HG03025 (cell line): Measurements from ENCODE around the gene DUSP5.

Experiments
- ATAC-seq: cut with Tn5 transposase; IDR thresholded peaks from one replicate; pipeline ENCODE4 v1.9.1; 2021; ENCODE audit warnings: mild to moderate bottlenecking, moderate library complexity; ENCODE audit not compliant: unreplicated experiment, low FRiP score

The DUSP5 gene

DNA sequence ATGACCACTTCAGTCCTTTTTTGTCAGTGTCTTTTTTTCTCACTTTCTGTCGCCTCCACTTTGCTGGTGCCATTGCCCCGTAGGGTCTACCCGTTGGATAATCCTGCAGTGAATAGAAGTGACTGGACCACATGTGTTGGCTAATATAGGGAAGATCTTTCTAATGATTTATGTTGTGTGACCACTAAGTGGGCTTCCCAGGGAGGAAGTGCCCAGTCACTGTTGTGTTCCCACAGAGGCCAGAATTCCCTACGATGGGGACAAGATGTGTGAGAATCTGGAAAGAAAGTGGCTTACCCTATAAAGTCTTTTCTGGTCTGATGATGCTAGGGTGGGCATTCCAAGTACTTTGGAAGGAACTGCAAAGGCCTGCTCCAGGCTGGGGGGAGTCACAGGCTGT, 41.4 kb downstream of the DUSP5 start:
- ATAC-seq = no peak

DNA sequence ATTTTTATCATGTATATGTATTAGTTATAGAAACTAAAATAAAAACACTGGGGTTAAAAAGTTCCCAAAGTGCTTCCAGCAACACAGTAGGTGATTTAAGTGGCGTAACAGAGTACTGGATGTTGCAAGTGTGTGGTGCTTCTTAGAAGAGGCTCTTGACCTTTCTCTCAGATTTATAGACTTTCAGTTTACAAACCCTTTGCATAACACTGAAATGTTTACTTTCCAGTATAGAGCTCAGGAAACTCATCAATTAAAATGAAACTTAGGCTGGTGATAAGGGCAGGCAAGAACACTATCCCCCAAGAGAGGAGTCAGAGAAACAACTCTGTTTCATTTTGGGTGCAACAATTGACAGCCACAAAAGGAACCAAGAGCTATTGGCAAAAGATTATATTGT, 42.3 kb downstream of the DUSP5 start:
- no peak for ATAC-seq

- ATAC-seq = no peak
Measured at GRCh38 chr10:110544958-110545537, 47.3 kb downstream of the DUSP5 start.

- ATAC-seq = no peak
Measured at GRCh38 chr10:110546077-110546476, 48.4 kb downstream of the DUSP5 start.

- ATAC-seq = no peak
Measured at GRCh38 chr10:110546499-110547110, 48.9 kb downstream of the DUSP5 start.

DNA sequence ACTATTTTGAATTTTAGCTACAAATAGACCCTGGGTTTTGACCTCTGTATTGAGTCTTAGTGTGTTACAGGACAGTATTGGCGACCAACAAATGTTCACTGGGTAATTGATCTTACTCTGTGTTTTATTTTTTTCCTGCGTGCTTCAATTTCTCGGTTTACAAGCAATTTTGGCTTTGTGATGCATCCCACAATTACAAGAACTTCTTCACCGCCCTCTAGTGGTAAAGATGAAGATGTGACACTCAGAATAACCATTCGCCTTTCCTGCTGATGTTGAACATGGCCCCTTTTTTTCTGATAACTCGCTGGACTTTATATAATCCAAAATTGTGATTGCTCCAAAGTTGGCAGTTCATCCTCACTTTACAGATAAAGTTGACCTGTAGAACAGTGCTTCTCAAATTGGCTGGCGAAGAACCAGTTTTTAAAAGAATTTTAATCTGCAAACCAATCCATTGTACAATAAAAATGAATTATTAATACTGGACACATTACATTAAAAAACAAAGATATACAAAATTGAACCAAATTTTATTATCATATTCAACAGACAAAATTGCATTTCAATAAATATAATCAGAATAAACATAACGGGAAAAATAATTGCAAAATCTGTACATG, 49.5 kb downstream of the DUSP5 start:
- no peak for ATAC-seq

DNA sequence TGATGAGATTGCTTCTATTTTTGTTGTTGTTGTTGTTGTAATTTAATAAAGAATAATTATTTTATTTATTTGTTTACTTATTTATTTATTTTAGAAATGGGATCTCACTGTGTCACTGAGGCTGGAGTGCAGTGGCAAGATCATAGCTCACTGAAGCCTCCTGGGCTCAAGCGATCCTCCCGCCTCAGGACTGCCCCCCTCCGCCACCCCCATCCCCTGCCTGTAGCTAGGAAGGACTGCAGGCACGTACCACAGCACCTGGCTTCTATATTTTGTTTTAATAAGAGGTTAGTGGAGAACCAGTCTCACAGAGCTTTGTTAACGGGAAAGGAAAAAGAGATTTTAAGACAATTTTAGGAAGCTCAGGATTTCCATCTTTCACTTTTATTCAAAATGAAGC, 50.3 kb downstream of the DUSP5 start:
- no peak for ATAC-seq

GRCh38 chr10:110549211-110549610, 51.5 kb downstream of the DUSP5 start:
- ATAC-seq = no peak

DNA sequence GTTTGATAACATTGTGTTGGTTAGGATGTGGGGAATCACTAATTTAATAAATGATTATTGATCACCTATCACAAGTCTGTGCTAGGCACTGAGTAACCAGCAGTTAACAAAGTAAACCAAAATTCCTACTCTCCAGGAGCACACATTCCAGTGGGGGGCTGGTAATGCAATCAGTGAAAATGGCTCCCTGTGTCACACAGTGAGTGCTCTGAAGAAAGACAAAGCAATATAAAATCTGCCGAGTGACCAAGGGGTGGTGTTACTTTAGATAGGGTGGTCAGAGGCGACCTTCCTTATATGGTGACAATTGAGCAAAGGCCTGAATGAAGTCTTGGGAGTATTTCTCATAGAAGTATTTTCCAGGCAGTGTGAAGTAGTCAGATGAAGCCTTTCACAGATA, 56.2 kb downstream of the DUSP5 start:
- ATAC-seq = no peak

GRCh38 chr10:110556296-110556695, 58.6 kb downstream of the DUSP5 start:
- no peak for ATAC-seq

GRCh38 chr10:110556969-110557601, 59.4 kb downstream of the DUSP5 start:
- ATAC-seq = no peak

DNA sequence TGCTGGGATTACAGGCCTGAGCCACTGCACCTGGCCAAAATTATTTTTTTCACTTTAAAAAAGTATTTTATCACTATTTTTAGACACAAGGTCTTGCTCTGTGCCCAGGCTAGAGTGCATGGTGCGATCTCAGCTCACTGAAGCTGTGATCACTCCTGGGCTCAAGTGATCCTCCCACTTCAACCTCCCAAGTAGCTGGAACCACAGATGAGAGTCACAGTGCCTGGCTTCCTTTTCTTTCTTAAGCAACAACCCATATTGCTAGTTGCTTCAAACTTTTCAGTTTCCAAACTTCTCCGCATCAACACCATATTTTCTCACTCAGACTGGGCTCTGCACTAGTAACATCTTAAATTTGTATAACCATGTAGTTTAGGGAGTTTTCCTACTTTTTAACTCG, 60.3 kb downstream of the DUSP5 start:
- no peak for ATAC-seq

GRCh38 chr10:110560012-110560411, 62.3 kb downstream of the DUSP5 start:
- no peak for ATAC-seq
